HG03520 (cell line): ENCODE results near the gene DAP.

ENCODE experiments used
- ATAC-seq: cut with Tn5 transposase; IDR thresholded peaks from one replicate; pipeline ENCODE4 v1.9.1; 2021; ENCODE audit warnings: mild to moderate bottlenecking, moderate library complexity; ENCODE audit not compliant: unreplicated experiment

The DAP gene

GRCh38 chr5:10695055-10695649 is 65.9 kb downstream of the DAP start:
- ATAC-seq, result peak; percentile 34

DNA sequence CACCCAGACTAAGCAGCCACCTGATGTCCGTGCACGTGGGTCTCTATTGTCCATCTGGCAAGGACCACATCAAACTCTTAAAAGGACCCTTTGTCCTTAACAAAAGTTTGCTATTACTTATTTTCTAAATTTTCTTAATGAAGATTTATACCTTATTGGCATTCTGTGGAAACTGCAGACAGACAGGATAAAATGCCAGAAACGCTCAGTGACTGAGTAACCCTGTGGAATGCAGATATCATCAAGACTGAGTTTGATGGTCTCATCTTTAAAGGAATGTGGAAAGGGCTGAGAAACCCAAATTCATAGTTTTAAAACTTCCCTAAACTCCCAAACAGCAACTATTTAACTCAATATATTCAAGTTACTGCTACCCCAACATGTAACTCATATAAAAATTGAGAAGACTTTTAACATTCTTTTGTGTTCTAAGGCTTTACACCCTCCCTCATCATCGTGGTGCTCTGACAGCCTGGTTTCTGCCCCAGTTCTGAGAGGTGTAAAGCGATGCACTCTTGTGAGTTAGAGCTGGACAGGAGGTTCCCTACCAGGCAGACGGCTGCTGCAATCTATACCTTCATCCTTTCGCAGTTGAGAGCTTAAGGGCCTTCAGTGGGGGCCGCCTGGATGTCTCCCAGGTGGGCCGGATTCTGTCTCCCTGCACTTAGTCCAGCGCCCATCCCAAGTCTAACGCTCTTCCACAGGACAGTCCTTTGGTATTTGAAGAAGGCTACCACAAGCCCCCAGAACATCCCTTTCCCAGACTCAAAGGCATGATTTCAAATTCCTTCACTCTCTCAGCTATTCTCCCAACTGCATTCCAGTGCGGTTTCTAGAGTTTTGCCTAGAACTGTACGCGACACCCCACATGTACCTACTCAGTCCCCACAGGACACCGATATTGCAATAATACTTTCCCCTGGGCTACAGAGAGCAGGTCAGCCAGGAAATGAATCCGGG is 68.9 kb downstream of the DAP start:
- ATAC-seq, result no peak

- no peak for ATAC-seq
Measured at GRCh38 chr5:10690460-10691440, 70.3 kb downstream of the DAP start.

DNA sequence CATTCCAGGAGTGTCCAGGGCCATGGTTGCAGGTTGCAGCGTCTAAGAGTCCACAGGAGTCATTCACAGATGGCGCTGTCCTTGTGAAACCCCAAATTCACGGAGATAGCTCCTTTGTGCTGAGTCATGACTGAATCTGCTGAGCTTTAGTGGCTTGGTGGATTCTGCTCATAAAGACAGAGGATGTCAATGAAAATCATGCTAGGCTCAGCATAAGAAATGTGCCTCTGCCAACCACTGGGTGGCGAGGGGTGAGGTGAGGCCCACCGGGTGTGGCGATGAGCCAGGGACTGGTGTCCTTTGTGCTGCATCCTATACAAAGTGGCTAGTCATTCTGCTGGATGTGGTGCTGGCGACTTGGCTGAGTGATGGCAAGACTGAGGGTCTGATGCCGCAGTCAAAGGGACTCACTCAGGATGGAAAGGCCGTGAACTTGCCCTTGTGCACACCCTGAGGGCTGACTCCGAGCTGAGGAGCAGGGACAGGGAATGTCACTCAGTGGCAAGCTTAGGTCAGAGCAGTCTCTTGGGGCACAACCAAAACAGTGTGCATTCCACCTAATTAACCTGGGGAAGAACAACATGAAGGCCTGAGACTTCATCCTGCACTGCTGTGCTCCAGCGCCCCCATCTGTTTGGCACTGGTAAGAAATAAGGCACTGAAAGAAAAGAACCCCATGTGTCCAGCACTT is 71.5 kb downstream of the DAP start:
- no peak for ATAC-seq

DNA sequence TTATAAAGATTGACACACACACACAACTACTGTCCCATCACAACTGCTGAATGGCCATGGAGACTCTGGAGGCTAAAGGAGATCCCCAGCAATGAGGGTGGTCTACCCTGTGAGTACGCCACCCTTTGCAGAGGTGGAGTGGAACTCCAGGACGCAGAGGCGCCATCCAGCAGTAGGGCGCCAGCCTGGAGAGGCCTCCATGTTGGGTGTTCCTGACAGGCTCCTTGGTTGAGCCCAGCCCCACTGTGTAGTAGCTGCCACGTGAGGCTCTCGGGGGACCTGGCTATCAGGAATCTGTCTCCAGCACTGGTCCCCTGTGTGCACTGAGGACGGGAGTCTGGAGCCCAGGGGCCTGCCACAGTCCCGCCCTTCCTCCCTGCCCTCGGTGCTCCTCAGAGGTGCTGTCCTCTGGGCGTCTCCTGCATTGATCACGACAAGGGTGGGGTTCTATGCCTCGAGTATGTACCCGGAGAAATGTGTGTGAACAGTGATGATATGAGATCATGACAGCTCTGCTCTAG is 72.3 kb downstream of the DAP start:
- ATAC-seq, result no peak

DNA sequence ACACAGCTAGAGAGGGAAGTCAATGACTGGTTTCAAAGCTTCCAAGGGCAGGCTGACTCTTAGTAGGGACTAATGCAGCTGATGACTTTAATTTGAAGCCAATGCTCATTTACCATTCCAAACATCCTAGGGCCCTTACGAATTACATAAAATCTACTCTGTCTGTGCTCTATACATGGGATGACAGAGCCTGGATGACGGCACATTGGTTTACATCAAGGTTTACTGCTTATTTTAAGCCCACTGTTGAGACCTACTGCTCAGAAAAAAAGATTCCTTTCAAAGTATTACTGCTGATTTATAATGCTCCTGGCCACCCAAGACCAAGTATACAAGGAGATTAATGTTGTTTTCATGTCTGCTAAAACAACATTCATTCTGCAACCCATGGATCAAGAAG is 74.1 kb downstream of the DAP start:
- no peak for ATAC-seq

- peak; percentile 80 for ATAC-seq
Measured at GRCh38 chr5:10685115-10685521, 75.9 kb downstream of the DAP start.

DNA sequence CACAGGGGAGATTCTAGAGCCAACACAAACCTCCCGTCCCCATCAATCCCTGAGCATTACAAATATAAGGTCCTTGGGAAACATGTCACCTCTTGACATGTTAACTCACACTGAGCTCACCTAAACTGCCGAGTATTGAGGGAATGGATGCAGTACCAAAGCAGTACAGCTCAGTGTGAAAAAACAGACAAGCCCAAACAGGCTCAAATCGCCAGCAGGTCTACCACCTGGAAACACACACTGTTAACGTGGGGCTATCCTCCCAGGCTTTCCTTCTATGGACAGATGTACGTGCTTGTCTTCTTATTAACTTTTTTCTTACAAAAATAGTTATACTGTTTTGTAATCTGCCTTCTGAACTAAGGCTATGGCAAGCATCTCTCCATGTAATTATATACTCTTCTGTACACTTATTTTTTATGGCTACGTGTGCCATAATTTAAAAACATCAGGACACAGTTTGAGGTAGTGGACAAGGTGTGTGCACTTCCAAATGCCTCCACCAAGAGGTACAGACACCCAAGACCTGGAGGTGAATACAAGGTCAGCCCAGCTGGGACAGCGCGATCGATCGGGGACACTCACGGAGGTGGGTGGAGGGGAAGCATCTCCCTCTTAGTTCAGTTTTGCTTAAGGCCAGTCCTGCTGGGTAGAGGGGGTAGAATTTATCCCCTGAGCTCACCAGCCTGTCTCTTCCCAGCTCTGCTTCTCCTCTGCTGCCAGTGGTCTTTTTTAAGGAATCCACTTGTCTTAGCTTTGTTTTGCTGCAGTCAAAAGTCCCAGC is 76.5 kb downstream of the DAP start:
- peak; percentile 60 for ATAC-seq

DNA sequence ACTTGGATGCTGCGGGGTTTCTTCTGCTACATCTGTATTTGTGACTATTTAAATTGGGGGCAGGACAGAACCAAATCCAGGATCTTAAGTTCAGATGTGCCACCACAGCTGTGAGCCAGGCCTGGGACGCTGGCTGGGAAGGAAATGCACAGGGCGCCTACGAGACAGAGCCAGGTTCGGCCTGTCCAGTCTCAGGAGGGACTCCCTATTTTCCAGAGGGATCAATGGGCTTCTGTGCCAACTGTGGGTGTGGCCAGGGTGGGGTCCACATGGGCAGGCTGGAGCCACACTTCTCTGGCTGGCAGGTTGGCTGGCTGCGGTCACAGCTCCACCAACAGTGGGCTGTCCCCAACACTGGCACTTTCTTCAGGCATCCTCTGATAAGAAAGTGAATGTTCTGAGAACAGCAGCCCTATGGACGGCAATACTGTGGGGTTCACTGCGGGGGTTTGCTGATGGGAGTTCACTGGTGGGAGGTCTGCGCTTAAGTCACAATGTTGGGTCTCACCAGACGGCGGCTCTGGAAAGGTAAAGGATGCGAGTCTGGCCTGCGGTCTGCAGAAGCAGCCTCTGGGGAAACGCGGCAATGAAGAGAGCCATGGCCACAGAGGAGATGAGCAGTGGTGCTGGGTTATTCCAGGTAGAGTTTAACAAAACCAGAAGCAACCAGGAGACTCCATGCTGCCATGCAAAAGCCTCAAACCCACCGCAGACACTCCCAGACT is 78.1 kb downstream of the DAP start:
- no peak for ATAC-seq

DNA sequence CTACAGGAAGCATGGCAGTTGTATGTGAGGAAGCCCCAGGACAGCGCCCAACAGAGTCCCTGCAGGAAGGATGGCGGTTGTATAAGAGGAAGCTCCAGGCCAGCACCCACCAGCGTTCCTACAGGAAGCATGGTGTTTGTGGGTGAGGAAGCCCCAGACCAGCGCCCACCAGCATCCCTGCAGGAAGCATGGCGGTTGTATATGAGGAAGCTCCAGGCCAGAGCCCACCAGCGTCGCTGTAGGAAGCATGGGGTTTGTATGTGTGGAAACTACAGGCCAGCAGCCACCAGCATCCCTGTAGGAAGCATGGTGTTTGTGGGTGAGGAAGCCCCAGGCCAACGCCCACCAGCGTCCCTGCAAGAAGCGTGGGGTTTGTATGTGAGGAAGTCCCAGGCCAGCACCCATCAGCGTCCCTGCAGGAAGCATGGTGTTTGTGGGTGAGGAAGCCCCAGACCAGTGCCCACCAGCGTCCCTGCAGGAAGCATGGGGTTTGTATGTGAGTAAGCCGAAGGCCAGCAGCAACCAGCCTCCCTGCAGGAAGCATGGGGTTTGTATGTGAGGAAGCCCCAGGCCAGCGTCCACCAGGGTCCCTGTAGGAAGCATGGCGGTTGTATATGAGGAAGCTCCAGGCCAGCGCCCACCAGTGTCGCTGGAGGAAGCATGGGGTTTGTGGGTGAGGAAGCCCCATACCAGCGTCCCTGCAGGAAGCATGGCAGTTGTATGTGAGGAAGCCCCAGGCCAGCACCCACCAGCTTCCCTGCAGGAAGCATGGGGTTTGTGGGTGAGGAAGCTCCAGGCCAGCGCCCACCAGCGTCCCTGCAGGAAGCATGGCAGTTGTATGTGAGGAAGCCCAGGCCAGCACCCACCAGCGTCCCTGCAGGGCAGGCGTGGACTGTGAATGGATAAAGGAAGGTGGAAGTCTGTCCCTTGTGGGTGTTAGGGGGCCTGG is 79.0 kb downstream of the DAP start:
- no peak for ATAC-seq

DNA sequence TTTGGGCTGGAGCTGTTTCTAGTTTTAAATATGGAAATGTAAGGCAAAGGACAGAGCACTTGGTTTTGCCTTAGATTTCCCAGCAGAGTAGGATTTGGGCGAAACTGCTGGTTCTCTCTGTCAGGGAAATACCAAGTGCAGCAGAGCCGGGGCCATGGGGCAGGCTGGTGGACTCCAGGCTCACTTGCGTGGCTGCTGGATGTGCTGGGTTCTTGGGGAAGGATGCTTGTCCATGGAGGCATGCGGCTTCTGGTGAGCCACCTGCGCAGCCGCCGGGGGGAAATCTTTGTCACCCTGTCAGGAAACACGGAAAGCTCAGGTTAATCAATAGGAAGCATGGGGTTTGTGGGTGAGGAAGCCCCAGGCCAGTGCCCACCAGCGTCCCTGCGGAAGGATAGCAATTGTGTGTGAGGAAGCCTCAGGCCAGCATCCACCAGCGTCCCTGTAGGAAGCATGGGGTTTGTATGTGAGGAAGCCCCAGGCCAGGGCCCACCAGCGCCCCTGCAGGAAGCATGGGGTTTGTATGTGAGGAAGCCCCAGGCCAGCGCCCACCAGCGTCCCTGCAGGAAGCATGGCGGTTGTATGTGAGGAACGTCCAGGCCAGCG is 80.1 kb downstream of the DAP start:
- ATAC-seq, result no peak

DNA sequence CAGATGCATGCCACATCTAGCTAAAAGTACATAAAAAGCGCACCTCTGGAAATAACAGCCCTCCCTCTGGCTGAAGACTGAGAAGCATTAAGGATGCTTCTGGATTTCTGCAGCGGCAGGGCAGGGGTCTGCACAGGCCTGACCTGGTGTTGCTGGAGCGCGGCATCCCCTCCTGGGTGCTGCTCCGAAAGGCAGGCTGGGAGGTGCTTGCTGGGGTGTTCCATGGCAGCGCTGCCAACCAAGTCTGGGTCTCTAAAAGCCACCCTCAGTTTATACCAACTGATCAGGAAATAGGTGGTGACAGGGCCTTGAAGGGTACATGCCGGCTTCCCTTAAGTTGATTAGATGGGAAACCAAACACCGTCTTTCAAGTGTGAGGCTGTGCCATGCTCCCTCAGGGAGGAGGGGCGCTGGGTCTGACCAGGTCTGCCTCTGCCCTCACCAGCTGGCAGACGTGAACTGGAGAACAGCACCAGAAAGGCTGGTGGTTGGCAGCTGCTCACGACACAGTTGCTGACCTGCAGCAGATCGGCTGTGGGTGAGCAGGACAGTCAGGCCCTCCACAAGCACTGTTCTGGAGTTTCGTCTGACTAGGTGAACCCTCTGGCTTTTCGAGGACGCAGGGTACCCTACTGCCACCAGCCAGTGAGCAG is 81.6 kb downstream of the DAP start:
- no peak for ATAC-seq

- ATAC-seq, result no peak
Measured at GRCh38 chr5:10678244-10678643, 82.8 kb downstream of the DAP start.

GRCh38 chr5:10677533-10677932 is 83.5 kb downstream of the DAP start:
- ATAC-seq, result no peak

DNA sequence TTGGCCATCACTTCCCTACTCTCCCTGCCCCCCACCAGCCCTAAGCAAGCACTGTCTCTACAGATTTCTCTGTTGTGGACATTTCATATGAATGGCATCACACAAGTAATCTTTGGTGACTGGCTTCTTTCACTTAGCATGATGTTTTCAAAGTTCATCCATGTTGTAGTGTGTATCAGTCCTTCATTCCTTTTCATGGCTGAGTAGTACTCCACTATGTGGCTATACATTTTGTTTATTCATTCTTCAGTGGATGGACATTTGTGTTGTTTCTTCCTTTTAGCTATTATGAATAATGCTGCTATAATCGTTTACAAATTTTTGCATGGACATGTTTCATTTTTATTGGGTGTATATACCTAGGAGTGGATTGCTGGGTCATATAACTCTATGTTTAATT is 84.1 kb downstream of the DAP start:
- ATAC-seq, result no peak

- no peak for ATAC-seq
Measured at GRCh38 chr5:10676224-10676623, 84.8 kb downstream of the DAP start.

- ATAC-seq, result no peak
Measured at GRCh38 chr5:10675177-10675700, 85.8 kb downstream of the DAP start.
